HepG2 (cell line): ENCODE measurements around the gene SAMD10. TPM values are rescaled to one million over a fixed set of nuclear protein-coding genes. Genes with fewer than 3 reads are reported as not detected.
A peak's percentile ranks its signal among the peaks of the same experiment; 100 is the strongest.

Experiments used
- ESRRA ChIP-seq: sonication (generic); formaldehyde crosslinking; IDR thresholded peaks from 2 replicates; pipeline ENCODE4 v1.5.1; 2020; ENCODE audit warnings: mild to moderate bottlenecking, low read depth, missing genetic modification reagents
- ETV5 ChIP-seq: IDR thresholded peaks from 2 replicates; pipeline ENCODE4 v1.6.1; 2018; ENCODE audit warnings: missing biosample characterization, missing genetic modification reagents, inconsistent platforms, borderline replicate concordance
- GATA4 ChIP-seq: sonication (generic); IDR thresholded peaks from 2 replicates; pipeline ENCODE4 v1.6.1; 2016; ENCODE audit warnings: antibody characterized with exemption, low read depth, borderline replicate concordance
- HHEX ChIP-seq: IDR thresholded peaks from 2 replicates; pipeline ENCODE4 v1.6.1; 2016; ENCODE audit warnings: control low read depth
- HIVEP1 ChIP-seq: sonication (generic); formaldehyde crosslinking; IDR thresholded peaks from 2 replicates; pipeline ENCODE4 v1.4.0; 2020; ENCODE audit warnings: mild to moderate bottlenecking, missing genetic modification reagents
- HOXA5 ChIP-seq: sonication (generic); formaldehyde crosslinking; IDR thresholded peaks from 2 replicates; pipeline ENCODE4 v1.4.0; 2020; ENCODE audit warnings: missing genetic modification reagents
- HOXD1 ChIP-seq: sonication (generic); formaldehyde crosslinking; IDR thresholded peaks from 2 replicates; pipeline ENCODE4 v1.5.0; 2020; ENCODE audit warnings: missing genetic modification reagents
- IKZF1 ChIP-seq: fragments of 450-650 bp; IDR thresholded peaks from 2 replicates; pipeline ENCODE4 v1.7.1; 2016
- MNT ChIP-seq: fragments of 450-650 bp; IDR thresholded peaks from 2 replicates; pipeline ENCODE4 v1.6.1; 2016
- MTERF4 ChIP-seq: sonication (generic); formaldehyde crosslinking; IDR thresholded peaks from 2 replicates; pipeline ENCODE4 v1.8.0; 2023; ENCODE audit warnings: mild to moderate bottlenecking, missing genetic modification reagents
- MYC ChIP-seq: sonication (generic); formaldehyde crosslinking; IDR thresholded peaks from 2 replicates; pipeline ENCODE4 v1.9.0; 2021; ENCODE audit warnings: missing genetic modification reagents, borderline replicate concordance
- PLRG1 ChIP-seq: fragments of 450-650 bp; conservative IDR thresholded peaks from 2 replicates; pipeline ENCODE4 v1.6.1; 2016
- POLR2AphosphoS2 ChIP-seq: IDR thresholded peaks from 2 replicates; pipeline ENCODE4 v1.6.1; 2011; ENCODE audit warnings: low read depth, low read length, improper control_type of control experiment
- SAP130 ChIP-seq: IDR thresholded peaks from 2 replicates; pipeline ENCODE4 v1.6.1; 2016; ENCODE audit warnings: low read depth
- TOE1 ChIP-seq: sonication (generic); formaldehyde crosslinking; IDR thresholded peaks from 2 replicates; pipeline ENCODE4 v1.4.0; 2020; ENCODE audit warnings: mild to moderate bottlenecking, missing genetic modification reagents
- ZBED4 ChIP-seq: sonication (generic); formaldehyde crosslinking; IDR thresholded peaks from 2 replicates; pipeline ENCODE4 v1.4.0; 2020; ENCODE audit warnings: missing genetic modification reagents, borderline replicate concordance
- ZFP62 ChIP-seq: sonication (generic); formaldehyde crosslinking; IDR thresholded peaks from 2 replicates; pipeline ENCODE4 v1.4.0; 2020; ENCODE audit warnings: missing genetic modification reagents
- ZMYM3 ChIP-seq: sonication (generic); formaldehyde crosslinking; IDR thresholded peaks from 2 replicates; pipeline ENCODE4 v1.5.1; 2020; ENCODE audit warnings: mild to moderate bottlenecking, missing genetic modification reagents
- ZNF563 ChIP-seq: sonication (generic); formaldehyde crosslinking; IDR thresholded peaks from 2 replicates; pipeline ENCODE4 v1.8.0; 2022; ENCODE audit warnings: mild to moderate bottlenecking, moderate library complexity, missing genetic modification reagents
- ZNF567 ChIP-seq: sonication (generic); formaldehyde crosslinking; IDR thresholded peaks from 2 replicates; pipeline ENCODE4 v1.8.1; 2023; ENCODE audit warnings: mild to moderate bottlenecking, missing genetic modification reagents, borderline replicate concordance
- ZNF746 ChIP-seq: sonication (generic); formaldehyde crosslinking; IDR thresholded peaks from 2 replicates; pipeline ENCODE4 v1.8.0; 2022; ENCODE audit warnings: mild to moderate bottlenecking, missing genetic modification reagents
- ZSCAN29 ChIP-seq: sonication (generic); formaldehyde crosslinking; conservative IDR thresholded peaks from 2 replicates; pipeline ENCODE4 v1.4.0; 2020; ENCODE audit warnings: mild to moderate bottlenecking, missing genetic modification reagents
- ZUFSP ChIP-seq: sonication (generic); formaldehyde crosslinking; IDR thresholded peaks from 2 replicates; pipeline ENCODE4 v1.9.0; 2021; ENCODE audit warnings: missing genetic modification reagents, mild to moderate bottlenecking, borderline replicate concordance
- polyA plus RNA-seq, 8 experiments: library from polyadenylated mRNA; depleted of rRNA in 3 of 8; stranded (reverse) in 7 of 8; unstranded in 1 of 8; fragments of >200 nt; fragmentation: Illumina TruSeq in 4 of 8; extraction: Trizol in 4 of 8; gene quantifications; 2 replicates each; pipeline versions ENCODE4 v1.2.1 to v1.2.3, GENCODE V29; 2011 to 2016; ENCODE audit warnings: low read depth in 4 of 8, missing spikeins in 1 of 8, mixed read lengths in 1 of 8; ENCODE audit not compliant: insufficient read depth in 1 of 8
- total RNA-seq, 5 experiments: library from RNA; depleted of rRNA; stranded (reverse); fragments of >200 nt; fragmentation: Illumina TruSeq; extraction: Trizol; gene quantifications; 2 replicates each; pipeline ENCODE4 v1.2.3, GENCODE V29; 2016; ENCODE audit warnings: low read depth in 1 of 5

The SAMD10 gene
- total and polyA plus RNA-seq, 2 of the 13 experiments (the other 11 are each of a cell fraction or from before 2014, with no cell fraction given) = 6.1 to 11.0 TPM

GRCh38 chr20:63955827-63956663 is 23.4 kb downstream of the SAMD10 start, which contains the start of gene UCKL1 (continued):
- TF ChIP-seq POLR2AphosphoS2 = peak; percentile 89
- TF ChIP-seq ZMYM3 (CRISPR knock-in tag) = peak; percentile 61; the same call in 1 of the 2 replicates
- peak; percentile 91 for TF ChIP-seq ZBED4 (CRISPR knock-in tag)
- TF ChIP-seq ZFP62 (CRISPR knock-in tag) = peak; percentile 100
- TF ChIP-seq HIVEP1 (CRISPR knock-in tag) = peak; percentile 91
- TF ChIP-seq TOE1 (CRISPR knock-in tag) = peak; percentile 99
- TF ChIP-seq PLRG1 = no peak
- peak; percentile 98 for TF ChIP-seq HOXA5
- peak; percentile 95 for TF ChIP-seq ZNF567
- peak; percentile 95 for TF ChIP-seq MTERF4
- no peak for TF ChIP-seq HHEX
- TF ChIP-seq GATA4 = peak; percentile 78
- TF ChIP-seq IKZF1 = no peak
- peak; percentile 97 for TF ChIP-seq ZNF563 (CRISPR knock-in tag)
- peak; percentile 97 for TF ChIP-seq MNT
- TF ChIP-seq ZSCAN29 (CRISPR knock-in tag) = peak; percentile 91
- TF ChIP-seq ZNF746 = peak; percentile 84
- TF ChIP-seq MYC (CRISPR knock-in tag) = peak; percentile 97
- TF ChIP-seq SAP130 (CRISPR knock-in tag) = peak; percentile 97
- peak; percentile 86 for TF ChIP-seq HOXD1 (CRISPR knock-in tag)
- peak; percentile 72 for TF ChIP-seq ETV5 (CRISPR knock-in tag)
- no peak for TF ChIP-seq ZUFSP
- peak; percentile 99 for TF ChIP-seq ESRRA (CRISPR knock-in tag)
